GM19043 (cell line): Measurements from ENCODE around the gene TK1.

ENCODE experiments used
- ATAC-seq: cut with Tn5 transposase; IDR thresholded peaks from one replicate; pipeline ENCODE4 v1.9.1; 2021; ENCODE audit warnings: low read depth; ENCODE audit not compliant: unreplicated experiment

TK1 gene

DNA sequence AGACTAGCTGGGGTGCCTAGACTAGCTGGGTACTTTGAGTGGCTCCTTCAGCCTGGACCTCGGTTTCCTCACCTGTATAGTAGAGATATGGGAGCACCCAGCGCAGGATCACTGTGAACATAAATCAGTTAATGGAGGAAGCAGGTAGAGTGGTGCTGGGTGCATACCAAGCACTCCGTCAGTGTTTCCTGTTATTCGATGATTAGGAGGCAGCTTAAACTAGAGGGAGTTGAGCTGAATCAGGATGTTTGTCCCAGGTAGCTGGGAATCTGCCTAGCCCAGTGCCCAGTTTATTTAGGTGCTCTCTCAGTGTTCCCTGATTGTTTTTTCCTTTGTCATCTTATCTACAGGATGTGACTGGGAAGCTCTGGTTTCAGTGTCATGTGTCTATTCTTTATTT, 36.2 kb upstream of the TK1 start:
- no peak for ATAC-seq

- ATAC-seq, result no peak
These were observed 32.7 kb upstream of the TK1 start for GRCh38 chr17:78219396-78220150.

DNA sequence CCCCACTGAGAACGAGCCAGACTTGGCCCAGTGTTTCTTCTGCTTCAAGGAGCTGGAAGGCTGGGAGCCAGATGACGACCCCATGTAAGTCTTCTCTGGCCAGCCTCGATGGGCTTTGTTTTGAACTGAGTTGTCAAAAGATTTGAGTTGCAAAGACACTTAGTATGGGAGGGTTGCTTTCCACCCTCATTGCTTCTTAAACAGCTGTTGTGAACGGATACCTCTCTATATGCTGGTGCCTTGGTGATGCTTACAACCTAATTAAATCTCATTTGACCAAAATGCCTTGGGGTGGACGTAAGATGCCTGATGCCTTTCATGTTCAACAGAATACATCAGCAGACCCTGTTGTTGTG, 27.8 kb upstream of the TK1 start:
- ATAC-seq, result no peak

DNA sequence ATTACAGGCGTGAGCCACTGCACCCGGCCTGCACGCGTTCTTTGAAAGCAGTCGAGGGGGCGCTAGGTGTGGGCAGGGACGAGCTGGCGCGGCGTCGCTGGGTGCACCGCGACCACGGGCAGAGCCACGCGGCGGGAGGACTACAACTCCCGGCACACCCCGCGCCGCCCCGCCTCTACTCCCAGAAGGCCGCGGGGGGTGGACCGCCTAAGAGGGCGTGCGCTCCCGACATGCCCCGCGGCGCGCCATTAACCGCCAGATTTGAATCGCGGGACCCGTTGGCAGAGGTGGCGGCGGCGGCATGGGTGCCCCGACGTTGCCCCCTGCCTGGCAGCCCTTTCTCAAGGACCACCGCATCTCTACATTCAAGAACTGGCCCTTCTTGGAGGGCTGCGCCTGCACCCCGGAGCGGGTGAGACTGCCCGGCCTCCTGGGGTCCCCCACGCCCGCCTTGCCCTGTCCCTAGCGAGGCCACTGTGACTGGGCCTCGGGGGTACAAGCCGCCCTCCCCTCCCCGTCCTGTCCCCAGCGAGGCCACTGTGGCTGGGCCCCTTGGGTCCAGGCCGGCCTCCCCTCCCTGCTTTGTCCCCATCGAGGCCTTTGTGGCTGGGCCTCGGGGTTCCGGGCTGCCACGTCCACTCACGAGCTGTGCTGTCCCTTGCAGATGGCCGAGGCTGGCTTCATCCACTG, 27.3 kb upstream of the TK1 start, which contains the start of gene BIRC5:
Gene BIRC5, plus strand, starts transcription at position 238 of the 690 bp plus-strand sequence. Its CDS starts 64 bp downstream, at position 302.
- peak; percentile 84 for ATAC-seq

GRCh38 chr17:78211032-78211431, 24.2 kb upstream of the TK1 start:
- no peak for ATAC-seq

GRCh38 chr17:78210111-78210510, 23.3 kb upstream of the TK1 start:
- no peak for ATAC-seq

DNA sequence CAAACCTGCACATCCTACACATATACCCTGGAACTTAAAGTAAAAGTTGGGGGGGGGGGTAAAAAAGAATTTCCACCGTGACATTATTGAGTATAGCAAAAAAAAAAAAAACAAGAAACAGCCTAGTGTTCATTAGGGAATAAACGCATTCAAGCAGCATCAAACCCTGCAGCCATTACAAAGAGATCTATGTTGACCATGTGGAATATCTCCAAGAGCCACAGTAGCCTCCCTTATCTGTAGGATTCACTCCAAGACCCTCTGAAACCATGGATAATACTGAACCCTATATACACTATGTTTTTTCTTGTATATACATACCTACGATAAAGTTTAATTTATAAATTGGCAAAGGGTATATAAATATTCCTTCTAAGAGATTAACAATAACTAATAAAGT, 21.6 kb upstream of the TK1 start:
- no peak for ATAC-seq

DNA sequence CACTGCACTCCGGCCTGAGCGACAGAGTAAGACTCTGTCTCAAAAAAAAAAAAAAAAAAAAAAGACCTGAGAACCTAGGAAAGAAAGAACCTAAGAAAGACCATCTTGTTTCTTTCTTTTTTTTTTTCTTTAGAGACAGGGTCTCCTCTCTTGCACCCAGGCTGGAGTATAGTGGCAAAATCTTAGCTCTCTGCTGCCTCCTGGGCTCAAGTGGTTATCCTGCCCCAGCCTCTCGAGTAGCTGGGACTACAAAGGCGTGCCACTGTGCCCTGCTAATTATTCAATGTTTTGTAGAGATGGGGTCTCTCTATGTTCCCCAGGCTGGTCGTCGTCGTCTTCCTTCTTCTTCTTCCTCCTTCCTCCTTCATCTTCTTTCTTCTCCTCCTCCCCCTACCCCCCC, 19.4 kb upstream of the TK1 start:
- ATAC-seq, result no peak

GRCh38 chr17:78205124-78205775, 18.4 kb upstream of the TK1 start:
- ATAC-seq, result no peak

DNA sequence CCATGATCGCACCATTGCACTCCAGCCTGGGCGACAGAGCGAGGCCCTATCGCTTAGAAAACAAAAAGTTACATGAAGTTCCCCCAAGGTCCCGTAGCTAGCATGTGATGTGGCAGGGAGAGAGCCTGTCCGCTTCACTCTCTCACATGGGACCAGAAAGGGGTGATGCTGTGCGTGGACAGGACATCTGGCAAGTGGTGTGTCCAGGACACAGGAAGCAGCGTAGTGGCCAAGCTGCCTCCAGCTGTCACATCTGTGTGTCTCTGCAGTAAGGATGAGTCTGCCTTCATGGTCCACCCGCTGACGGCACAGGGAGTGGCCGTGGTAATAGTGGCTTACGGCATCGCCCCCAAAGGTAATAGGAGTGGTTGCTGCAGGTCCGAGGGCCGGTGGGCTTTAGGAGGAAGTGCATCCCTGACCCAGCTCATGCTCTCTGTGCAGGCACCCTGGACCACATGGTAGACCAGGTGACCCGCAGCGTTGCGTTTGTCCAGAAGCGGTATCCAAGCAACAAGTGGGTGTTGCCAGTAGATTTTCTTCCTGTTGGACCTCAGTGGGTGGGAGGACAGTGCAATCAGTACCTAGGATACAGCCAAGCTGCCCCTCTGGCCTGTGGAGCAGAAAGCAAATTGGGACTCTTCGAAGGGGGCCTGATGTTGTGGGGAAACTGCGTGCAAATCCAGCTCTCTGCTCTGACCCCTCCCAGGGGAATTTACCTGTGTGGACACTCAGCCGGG, 17.7 kb upstream of the TK1 start:
- no peak for ATAC-seq

- ATAC-seq, result no peak
These were observed 15.8 kb upstream of the TK1 start for GRCh38 chr17:78202666-78203065.

DNA sequence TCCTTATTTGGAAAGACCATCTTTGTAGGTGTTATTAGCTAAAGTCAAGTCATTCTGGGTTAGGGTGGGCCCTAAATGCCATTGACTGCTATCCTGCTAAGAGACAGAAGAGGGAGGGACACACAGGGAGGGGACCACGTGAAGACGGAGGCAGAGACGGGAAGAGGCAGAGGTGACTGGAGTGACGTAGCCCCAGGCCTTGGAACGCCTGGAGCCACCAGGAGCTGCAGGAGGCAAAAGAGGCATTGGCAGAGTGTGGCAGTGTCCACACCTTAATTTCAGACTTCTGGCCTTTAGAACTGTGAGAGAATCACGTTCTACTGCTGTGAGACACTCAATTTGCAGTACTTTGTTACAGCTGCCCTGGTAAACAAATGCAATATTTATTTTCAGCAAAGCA, 13.6 kb upstream of the TK1 start:
- no peak for ATAC-seq

GRCh38 chr17:78197147-78197832, 10.4 kb upstream of the TK1 start:
- no peak for ATAC-seq

- no peak for ATAC-seq
These were observed 9.9 kb upstream of the TK1 start for GRCh38 chr17:78196716-78197115.

DNA sequence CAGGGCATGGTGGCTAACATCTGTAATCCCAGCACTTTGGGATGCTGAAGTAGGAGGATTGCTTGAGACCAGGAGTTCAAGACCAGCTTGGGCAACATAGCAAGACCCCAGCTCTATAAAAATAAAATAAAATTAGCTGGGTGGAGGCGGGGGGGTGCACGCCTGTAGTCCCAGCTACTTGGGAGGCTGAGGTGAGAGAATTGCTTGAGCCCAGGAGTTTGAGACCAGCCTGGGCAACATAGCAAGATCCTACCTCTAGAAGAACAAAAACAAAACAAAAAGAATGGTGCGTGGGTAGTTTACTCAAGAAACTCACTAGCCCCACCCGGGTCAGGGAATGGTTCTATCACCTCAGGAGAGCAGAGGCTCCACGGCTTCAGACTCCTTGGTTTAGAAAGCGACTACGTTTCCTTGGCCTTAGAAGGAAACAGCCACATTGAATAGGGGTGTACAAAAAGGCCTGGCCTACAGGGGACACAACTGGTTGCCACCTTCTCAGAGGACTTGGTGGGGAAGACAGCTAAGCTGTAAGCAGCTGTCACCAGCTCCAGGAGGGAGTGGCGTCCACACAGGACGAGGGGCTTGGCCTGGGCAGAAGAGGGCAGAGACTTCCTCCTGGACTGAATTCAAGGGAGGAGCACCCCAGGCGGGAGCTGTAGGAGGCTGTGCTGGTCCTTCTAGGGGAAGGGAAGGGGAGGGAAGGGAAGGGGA, 716 bp downstream of the TK1 start:
- no peak for ATAC-seq

DNA sequence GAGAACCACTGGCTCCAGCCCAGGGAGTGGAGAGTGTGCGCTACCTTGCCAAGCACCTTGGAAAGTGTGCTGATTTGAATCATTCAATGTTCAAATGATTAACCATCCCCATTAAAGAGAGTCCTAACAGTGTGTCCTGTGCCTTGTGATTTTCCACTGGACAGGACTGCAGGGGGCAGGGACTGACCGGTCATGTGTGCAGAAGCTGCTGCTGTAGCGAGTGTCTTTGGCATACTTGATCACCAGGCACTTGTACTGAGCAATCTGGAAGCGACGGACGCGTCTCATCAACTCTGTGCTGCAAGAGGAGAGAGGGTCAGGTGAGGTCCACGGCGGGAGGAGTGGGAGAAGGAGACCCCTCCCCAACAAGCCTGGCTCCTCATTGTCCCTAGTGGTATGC, 2.0 kb downstream of the TK1 start:
- no peak for ATAC-seq

- ATAC-seq, result no peak
These were observed 2.5 kb downstream of the TK1 start for GRCh38 chr17:78184351-78184750.

- no peak for ATAC-seq
These were observed 2.9 kb downstream of the TK1 start for GRCh38 chr17:78183916-78184315.

DNA sequence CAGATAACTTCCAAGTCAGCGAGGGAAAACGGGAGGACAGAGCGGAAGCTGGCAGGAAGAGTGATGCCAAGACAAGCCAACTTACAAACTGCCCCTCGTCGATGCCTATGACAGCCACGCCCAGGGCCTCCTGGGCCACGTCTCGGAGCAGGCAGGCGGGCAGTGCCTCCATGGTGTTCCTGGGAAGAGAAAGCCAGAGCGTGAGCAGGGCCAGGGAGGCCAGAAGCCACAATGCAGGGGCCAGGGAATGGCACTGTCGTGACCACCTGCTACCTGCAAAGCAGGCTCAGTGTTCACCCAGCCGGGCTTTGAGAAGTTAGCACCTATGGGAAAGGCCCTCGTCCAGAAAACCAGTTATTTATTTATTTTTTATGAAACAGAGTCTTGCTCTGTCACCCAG, 4.3 kb downstream of the TK1 start:
- ATAC-seq, result no peak

DNA sequence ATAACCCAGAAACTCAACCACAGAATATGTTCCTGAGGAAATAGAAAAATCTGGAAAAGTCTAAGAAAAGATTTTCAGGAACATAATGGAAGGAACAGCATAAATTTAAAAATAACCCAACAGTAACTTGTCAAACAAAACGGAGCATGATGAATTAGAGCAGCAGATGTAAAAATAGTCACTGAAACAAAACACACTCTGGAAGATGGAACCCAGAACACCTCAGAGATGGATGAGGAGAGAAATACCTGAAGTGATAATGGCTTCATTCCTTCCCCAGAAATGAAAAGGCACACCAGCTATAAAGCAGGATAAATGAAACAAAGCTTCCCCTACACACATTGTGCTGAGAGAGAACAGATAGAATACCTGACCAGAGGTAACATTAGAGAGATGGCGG, 6.3 kb downstream of the TK1 start:
- ATAC-seq, result no peak
